Stimulated activated naive CD8-positive, alpha-beta T cell treated with anti-CD3 and anti-CD28 coated beads, Interleukin-15, Interleukin-2, amounts not matched to agents 100 U/mL and 50 U/mL, for 24 hours (primary cell): ENCODE data around the gene ICA1L.

Source experiments
- ATAC-seq: fragments of 150-1000 bp; cut with Tn5 transposase; one replicate; pipeline ENCODE4 v1.10.0; 2021
- DNase-seq: peaks from one replicate; pipeline ENCODE4 v3.0.0; 2021

ICA1L gene

GRCh38 chr2:202736826-202737225, 134.7 kb downstream of the ICA1L start:
- no peak for ATAC-seq

DNA sequence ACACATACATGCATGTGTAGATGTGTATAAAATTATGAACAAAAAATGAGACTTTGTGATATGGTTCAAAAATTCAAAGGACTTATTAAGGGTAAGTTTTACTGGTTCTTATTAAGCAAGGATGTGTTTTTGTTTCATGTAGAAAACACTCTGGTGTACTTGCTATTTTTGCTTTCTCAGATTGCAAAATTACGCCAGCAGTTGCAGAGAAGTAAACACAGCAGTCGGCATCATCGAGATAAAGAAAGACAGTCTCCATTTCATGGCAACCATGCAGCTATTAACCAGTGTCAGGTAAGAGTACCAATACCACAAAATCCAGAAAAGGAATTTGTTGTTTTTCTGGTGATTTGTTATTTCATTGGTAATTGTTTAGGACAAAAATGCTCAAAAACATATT, 145.5 kb downstream of the ICA1L start:
- ATAC-seq (no peak), DNase-seq (no peak)

More at GRCh38 chr2:202736826-202737225, 134.7 kb downstream of the ICA1L start:
- DNase-seq: no peak

- ATAC-seq (no peak), DNase-seq (no peak)
Measured at GRCh38 chr2:202723746-202724145, 147.8 kb downstream of the ICA1L start.
